Spleen (tissue), 11 donors: ENCODE measurements around the gene OLFM1. TPM values are rescaled to one million over a fixed set of nuclear protein-coding genes. Genes with fewer than 3 reads are reported as not detected.

Source experiments
- DNase-seq: peaks from one replicate; pipeline ENCODE4 v3.0.0-alpha.2; 2020
- H3K27ac ChIP-seq, 8 donors: fragments of 200-600 bp; sonication (generic) in 7 of 8; 1 replicate in 4 of 8; 2 replicates in 4 of 8; pipeline versions ENCODE4 v1.5.0 to v1.8.0; 2016 to 2021; ENCODE audit warnings: inconsistent platforms in 4 of 8, mild to moderate bottlenecking in 4 of 8, moderate library complexity in 1 of 8
- H3K27me3 ChIP-seq, 7 donors: fragments of 200-600 bp; sonication (generic) in 6 of 7; replicated peaks in 1 of 7; 1 replicate in 4 of 7; 2 replicates in 3 of 7; pipeline versions ENCODE4 v1.5.0 to v1.8.0; 2016 to 2021; ENCODE audit warnings: inconsistent platforms in 3 of 7, mild to moderate bottlenecking in 1 of 7
- H3K36me3 ChIP-seq, 6 donors: fragments of 200-600 bp; sonication (generic) in 5 of 6; 1 replicate in 4 of 6; 2 replicates in 2 of 6; pipeline versions ENCODE4 v1.5.0 to v1.8.0; 2016 to 2021; ENCODE audit warnings: inconsistent platforms in 2 of 6
- H3K4me1 ChIP-seq, 6 donors: fragments of 200-600 bp; sonication (generic) in 5 of 6; 1 replicate in 3 of 6; 2 replicates in 3 of 6; pipeline versions ENCODE4 v1.5.0 to v1.8.0; 2016 to 2021; ENCODE audit warnings: inconsistent platforms in 3 of 6
- H3K4me3 ChIP-seq, 8 donors: fragments of 200-600 bp; sonication (generic) in 7 of 8; 1 replicate in 4 of 8; 2 replicates in 4 of 8; pipeline versions ENCODE4 v1.5.0 to v1.8.0; 2016 to 2021; ENCODE audit warnings: inconsistent platforms in 4 of 8, mild to moderate bottlenecking in 4 of 8, moderate library complexity in 2 of 8
- H3K9me3 ChIP-seq, 8 donors: fragments of 200-600 bp; sonication (generic) in 7 of 8; 1 replicate in 4 of 8; 2 replicates in 4 of 8; pipeline versions ENCODE4 v1.5.0 to v1.8.0; 2016 to 2021; ENCODE audit warnings: inconsistent platforms in 4 of 8
- CTCF ChIP-seq, 11 experiments: fragments of 200-600 bp in 7 of 11; fragments of 450-650 bp in 4 of 11; sonication (generic) in 4 of 11; IDR thresholded peaks in 8 of 11; conservative IDR thresholded peaks in 3 of 11; 1 replicate in 7 of 11; 2 replicates in 4 of 11; pipeline versions ENCODE4 v1.4.0 to v1.8.0; 2016 to 2021; ENCODE audit warnings: antibody characterized with exemption in 11 of 11, inconsistent platforms in 4 of 11, mild to moderate bottlenecking in 1 of 11
- POLR2A ChIP-seq, 3 donors: fragments of 450-650 bp; IDR thresholded peaks; one replicate each; pipeline ENCODE4 v1.5.1; 2017; ENCODE audit warnings: antibody characterized with exemption in 3 of 3, mild to moderate bottlenecking in 1 of 3
- POLR2AphosphoS5 ChIP-seq, 3 donors: sonication (generic); formaldehyde crosslinking; IDR thresholded peaks; one replicate each; pipeline ENCODE4 v1.5.1; 2017; ENCODE audit warnings: antibody characterized with exemption in 3 of 3
- WGBS, 5 donors: extraction: QIAGEN DNeasy Blood & Tissue Kit in 3 of 5; methylation state at CpG; one replicate each; pipeline versions ENCODE4 v1.1.5 to v1.1.7; 2013 to 2018; 5-methylcytosine and 5-hydroxymethylcytosine counted together
- intact Hi-C: fragments of 100-400 bp; cut with DNase I; formaldehyde crosslinking; loops from one replicate; pipeline ENCODE4 v1.15.0; 2023; ENCODE audit warnings: low total_unique reads
- polyA plus RNA-seq, 3 donors: library from polyadenylated mRNA; stranded (reverse); fragments of 200-250 nt; gene quantifications; one replicate each; pipeline ENCODE4 v1.2.1, GENCODE V29; 2013
- total RNA-seq, 7 donors: library from RNA; depleted of rRNA in 3 of 7; stranded (reverse); fragments of >200 nt in 3 of 7; fragmentation: NEBNext Ultra II Directional in 4 of 7; extraction: Animal tissue kit (Norgen Biotek cat#: 25700) in 4 of 7; gene quantifications; one replicate each; pipeline versions ENCODE4 v1.1.0 to v1.2.1, GENCODE V29; 2016 to 2021
- donor health status: healthy with polysubstance abuse.
- donor health status: DM: no; HTN: no; CAD: no; lungs with moderate emphysema.
- donor health status: DM: no; HTN: no; CAD: no.
- donor health status: Bipolar disorder and iron deficiency.
- donor health status: healthy.
- donor health status: DM: no; HTN: no; CAD: no.
- donor health status: DM: yes; HTN: yes; CAD: no.

OLFM1 gene
- total and polyA plus RNA-seq, 10 donors = 5.9 to 109 (median 44.7) TPM

GRCh38 chr9:135079018-135079417, 8.4 kb upstream of the OLFM1 start:
- DNase-seq = no peak
- WGBS, 5 donors = 81 to 93% (median 86%) methylated on average over 7 of the region's 7 CpGs
- peaks cover 0 to 67% (median 16%) of the 10 kb centered on the region in 7 donors for H3K27me3 ChIP-seq
- no peak overlapping the region for H3K27ac ChIP-seq
- H3K9me3 ChIP-seq = no peaks in the 10 kb centered on the region
- H3K36me3 ChIP-seq = no peaks in the 10 kb centered on the region
- no peak overlapping the region for H3K4me3 ChIP-seq
- TF ChIP-seq POLR2AphosphoS5 (IDR thresholded peaks at IDR 0.05) (no peak), POLR2A (IDR thresholded peaks at IDR 0.05) (no peak), CTCF (IDR thresholded peaks at IDR 0.05 in 8 of 11, conservative IDR thresholded peaks at IDR 0.05 in 3 of 11) (no peak)
- peaks cover 0 to 38% (median 7%) of the 10 kb centered on the region in 6 donors for H3K4me1 ChIP-seq
- intact Hi-C loops = no loop called here

GRCh38 chr9:135079676-135080075, 7.8 kb upstream of the OLFM1 start:
- DNase-seq = peak; percentile 35
- Histone ChIP-seq H3K27ac (no peak overlapping the region), H3K27me3 (peaks cover 0 to 64% (median 16%) of the 10 kb centered on the region in 7 donors), H3K4me1 (peaks cover 0 to 39% (median 7%) of the 10 kb centered on the region in 6 donors), H3K4me3 (no peak overlapping the region), H3K9me3 (no peaks in the 10 kb centered on the region), H3K36me3 (no peaks in the 10 kb centered on the region)
- intact Hi-C loops = no loop called here
- TF ChIP-seq POLR2A (IDR thresholded peaks at IDR 0.05) = no peak
- TF ChIP-seq POLR2AphosphoS5 (IDR thresholded peaks at IDR 0.05) = no peak
- no peak for TF ChIP-seq CTCF (IDR thresholded peaks at IDR 0.05 in 8 of 11, conservative IDR thresholded peaks at IDR 0.05 in 3 of 11)
- WGBS, 5 donors = 76 to 84% (median 81%) methylated on average over 8 of the region's 8 CpGs

GRCh38 chr9:135080286-135081263, 6.9 kb upstream of the OLFM1 start:
- Histone ChIP-seq H3K27me3 (peaks cover 0 to 64% (median 9%) of the 10 kb centered on the region in 7 donors), H3K36me3 (no peaks in the 10 kb centered on the region), H3K27ac (no peak overlapping the region), H3K4me3 (no peak overlapping the region), H3K4me1 (peaks cover 0 to 39% (median 13%) of the 10 kb centered on the region in 6 donors), H3K9me3 (no peaks in the 10 kb centered on the region)
- peak; percentile 45 for DNase-seq
- 82 to 86% (median 84%) methylated on average over 26 of the region's 26 CpGs for WGBS, 5 donors
- intact Hi-C loops = no loop called here
- TF ChIP-seq POLR2A (IDR thresholded peaks at IDR 0.05) (no peak), POLR2AphosphoS5 (IDR thresholded peaks at IDR 0.05) (no peak), CTCF (IDR thresholded peaks at IDR 0.05 in 8 of 11, conservative IDR thresholded peaks at IDR 0.05 in 3 of 11) (no peak)

- no peaks in the 10 kb centered on the region for H3K9me3 ChIP-seq
- TF ChIP-seq POLR2AphosphoS5 (IDR thresholded peaks at IDR 0.05) (no peak), CTCF (IDR thresholded peaks at IDR 0.05 in 8 of 11, conservative IDR thresholded peaks at IDR 0.05 in 3 of 11) (no peak), POLR2A (IDR thresholded peaks at IDR 0.05) (no peak)
- 82 to 90% (median 87%) methylated on average over 14 to 15 of the region's 15 CpGs for WGBS, 5 donors
These were observed 6.2 kb upstream of the OLFM1 start for GRCh38 chr9:135081264-135081660.

More at GRCh38 chr9:135081264-135081660, 6.2 kb upstream of the OLFM1 start:
- no peaks in the 10 kb centered on the region for H3K36me3 ChIP-seq
- peak; percentile 60 for DNase-seq
- no peak overlapping the region for H3K27ac ChIP-seq
- intact Hi-C loops = no loop called here
- H3K27me3 ChIP-seq = peaks cover 0 to 64% (median 7%) of the 10 kb centered on the region in 7 donors
- H3K4me3 ChIP-seq = no peak overlapping the region
- peaks cover 7 to 39% (median 18%) of the 10 kb centered on the region in 6 donors for H3K4me1 ChIP-seq
